NCI-H82 (cell line): ENCODE results near the gene KRTAP10-10.
"Not testable (repeated sequence)": the region's sequence is repeated elsewhere in the genome, so short reads cannot be mapped to it uniquely, and the experiment has no call there.

Experiments used
- DNase-seq: peaks from one replicate; lab custom pipeline; 2025; lab: John Stamatoyannopoulos, UW

Gene KRTAP10-10

DNA sequence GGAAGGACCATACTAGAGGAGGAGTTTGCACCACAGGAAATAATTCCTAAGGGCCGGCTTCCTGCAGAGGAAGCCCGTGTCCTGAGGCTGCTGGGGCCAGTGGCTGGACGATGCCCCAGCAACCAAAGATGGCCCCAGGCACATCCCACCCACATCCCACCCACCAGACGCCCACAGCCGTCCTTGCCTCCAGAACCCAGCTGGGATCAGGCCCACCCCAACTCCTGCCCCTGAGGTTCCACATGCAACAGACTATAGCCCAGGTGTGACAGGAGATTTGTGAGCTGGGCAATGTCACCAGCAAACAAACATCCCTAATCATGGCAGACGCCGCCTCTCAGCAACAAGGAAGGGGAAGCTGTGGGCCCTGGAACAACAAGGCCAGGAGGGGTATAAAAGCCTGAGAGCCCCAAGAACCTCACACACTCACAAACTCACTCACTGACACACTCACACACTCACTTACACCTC is 10.4 kb upstream of the KRTAP10-10 start, which contains the start of gene KRTAP10-9:
KRTAP10-9 (plus strand) TSS at position 421 of the 471 bp plus-strand sequence. CDS start 79 bp downstream, outside the sequence.
- no peak for DNase-seq

DNA sequence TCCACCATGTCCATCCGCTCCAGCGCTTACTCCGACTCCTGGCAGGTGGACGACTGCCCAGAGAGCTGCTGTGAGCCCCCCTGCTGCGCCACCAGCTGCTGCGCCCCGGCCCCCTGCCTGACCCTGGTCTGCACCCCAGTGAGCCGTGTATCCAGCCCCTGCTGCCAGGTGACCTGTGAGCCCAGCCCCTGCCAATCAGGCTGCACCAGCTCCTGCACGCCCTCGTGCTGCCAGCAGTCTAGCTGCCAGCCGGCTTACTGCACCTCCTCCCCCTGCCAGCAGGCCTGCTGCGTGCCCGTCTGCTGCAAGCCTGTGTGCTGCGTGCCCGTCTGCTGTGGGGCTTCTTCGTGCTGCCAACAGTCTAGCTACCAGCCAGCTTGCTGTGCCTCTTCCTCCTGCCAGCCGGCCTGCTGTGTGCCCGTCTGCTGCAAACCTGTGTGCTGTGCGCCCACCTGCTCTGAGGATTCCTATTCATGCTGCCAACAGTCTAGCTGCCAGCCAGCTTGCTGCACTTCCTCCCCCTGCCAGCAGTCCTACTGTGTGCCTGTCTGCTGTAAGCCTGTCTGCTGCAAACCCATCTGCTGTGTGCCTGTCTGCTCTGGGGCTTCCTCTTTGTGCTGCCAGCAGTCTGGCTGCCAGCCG is 9.9 kb upstream of the KRTAP10-10 start:
- DNase-seq = not testable (repeated sequence)

GRCh38 chr21:44627831-44628233 is 9.3 kb upstream of the KRTAP10-10 start:
- not testable (repeated sequence) for DNase-seq

DNA sequence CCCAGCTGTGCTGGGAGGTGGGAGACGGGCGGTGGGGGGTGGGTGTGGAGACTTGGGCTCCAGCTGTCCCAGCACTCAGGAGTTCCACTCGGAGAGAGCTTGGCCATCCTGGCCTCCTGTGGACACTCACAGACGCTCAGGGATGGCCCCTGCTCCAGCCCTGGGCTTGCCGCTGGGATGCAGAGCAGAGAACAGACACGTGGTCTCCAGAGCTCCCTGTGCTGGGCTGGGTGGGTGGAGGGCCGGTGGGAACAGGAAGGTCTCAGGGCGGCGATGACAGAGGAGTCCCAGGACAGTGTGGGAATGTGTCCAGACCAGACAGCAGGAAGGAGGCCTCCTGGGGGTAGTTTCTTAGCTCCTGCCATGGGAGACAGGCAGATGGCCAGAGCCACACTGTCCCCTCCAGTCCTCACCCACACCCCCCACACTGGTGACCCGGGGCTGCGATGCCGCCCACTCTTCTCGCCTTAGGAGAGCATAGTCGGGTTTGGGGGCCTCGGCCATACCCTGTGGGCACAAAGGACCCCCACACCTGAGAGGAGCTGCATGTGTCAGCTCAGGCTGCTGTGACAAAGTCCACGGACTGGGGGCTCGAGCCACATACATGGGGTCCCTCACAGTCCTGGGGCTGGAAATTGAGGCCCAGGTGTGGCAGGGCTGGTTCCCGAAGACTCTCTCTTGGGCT is 8.3 kb upstream of the KRTAP10-10 start:
- no peak for DNase-seq

- DNase-seq = no peak
These were observed 6.7 kb upstream of the KRTAP10-10 start for GRCh38 chr21:44630440-44630839.

GRCh38 chr21:44632067-44632466 is 5.1 kb upstream of the KRTAP10-10 start:
- DNase-seq = no peak

GRCh38 chr21:44636209-44637017 is 743 bp upstream of the KRTAP10-10 start:
- DNase-seq = no peak

- not testable (repeated sequence) for DNase-seq
These were observed 744 bp downstream of the KRTAP10-10 start for GRCh38 chr21:44637851-44638348.

DNA sequence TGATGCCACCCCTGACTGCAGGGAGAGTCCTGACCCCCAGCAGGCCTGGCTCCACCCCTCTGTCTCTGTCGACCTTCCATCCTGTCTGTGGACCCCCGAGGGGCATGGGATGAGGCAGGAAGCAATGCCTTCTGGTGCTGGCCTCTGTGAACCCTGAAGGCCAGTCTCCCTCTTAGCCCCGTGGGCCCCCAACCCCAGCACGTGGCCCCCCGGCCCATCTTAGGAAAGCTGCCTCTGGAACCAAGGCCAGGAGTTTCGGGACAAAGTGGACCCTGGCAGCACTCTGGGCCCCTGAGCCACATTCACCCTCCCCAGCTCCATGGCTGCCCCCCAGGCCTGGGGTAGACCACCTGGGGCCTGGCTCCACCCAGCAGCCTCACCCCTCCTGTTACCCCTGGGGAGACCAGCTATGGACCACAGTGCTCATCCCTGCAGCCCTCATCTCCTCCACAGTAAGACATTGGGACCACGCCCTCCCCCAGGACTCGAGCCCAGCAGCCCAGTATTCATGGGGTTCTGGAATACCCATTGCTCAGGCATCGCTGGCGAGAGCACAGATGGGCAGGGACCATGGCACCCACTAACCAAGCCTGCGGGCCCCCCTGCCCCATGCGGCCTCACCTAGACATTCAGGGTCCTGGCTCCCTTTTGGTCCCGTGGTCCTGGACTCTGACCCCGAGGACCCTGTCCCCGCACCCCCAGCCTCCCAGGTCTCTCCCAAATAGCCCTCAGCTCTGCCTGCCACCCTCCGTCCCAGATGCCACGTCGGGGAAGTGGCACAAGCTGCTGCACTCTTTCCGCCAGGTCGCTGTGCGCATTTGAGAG is 1.6 kb downstream of the KRTAP10-10 start:
- not testable (repeated sequence) for DNase-seq

GRCh38 chr21:44639331-44639655 is 2.1 kb downstream of the KRTAP10-10 start:
- no peak for DNase-seq

DNA sequence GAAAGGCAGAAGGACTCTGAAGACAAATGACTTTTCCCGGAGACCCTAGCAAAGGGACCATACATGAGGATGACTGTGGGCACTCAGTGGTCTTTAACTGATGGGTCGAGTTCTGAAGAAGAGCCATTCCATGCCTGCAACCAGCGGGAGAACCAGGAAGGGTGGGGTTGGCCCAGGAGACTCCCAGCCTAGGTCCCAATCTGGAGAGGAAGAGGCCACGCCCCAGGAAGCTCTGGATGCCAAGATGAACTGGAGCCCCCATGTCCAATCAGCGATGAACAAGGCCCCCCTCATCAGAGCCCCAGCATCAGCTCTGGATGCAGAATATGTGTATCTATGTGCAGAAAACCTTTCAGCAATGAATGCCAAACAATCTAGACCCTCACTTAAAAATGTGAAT is 3.6 kb downstream of the KRTAP10-10 start:
- DNase-seq = no peak

GRCh38 chr21:44643741-44644310 is 6.7 kb downstream of the KRTAP10-10 start:
- DNase-seq = no peak

DNA sequence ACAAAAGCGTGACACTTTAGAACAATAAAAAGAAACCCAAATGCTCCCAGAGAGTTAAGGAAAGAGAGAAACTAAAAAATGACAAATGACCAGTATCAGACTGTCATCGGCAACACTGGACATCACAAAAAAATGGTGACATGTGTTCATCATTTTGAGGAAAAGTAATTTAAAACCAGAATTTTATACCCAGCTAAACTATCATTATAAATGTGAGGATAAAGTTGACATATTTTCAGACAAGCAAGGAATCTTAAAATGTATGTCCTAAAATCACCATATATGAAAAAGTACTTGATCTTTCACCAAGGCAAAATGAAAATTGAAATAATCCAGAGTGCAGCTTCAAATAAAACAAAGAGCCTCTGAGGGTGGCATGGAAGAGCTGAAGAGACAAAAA is 7.7 kb downstream of the KRTAP10-10 start:
- DNase-seq = no peak

DNA sequence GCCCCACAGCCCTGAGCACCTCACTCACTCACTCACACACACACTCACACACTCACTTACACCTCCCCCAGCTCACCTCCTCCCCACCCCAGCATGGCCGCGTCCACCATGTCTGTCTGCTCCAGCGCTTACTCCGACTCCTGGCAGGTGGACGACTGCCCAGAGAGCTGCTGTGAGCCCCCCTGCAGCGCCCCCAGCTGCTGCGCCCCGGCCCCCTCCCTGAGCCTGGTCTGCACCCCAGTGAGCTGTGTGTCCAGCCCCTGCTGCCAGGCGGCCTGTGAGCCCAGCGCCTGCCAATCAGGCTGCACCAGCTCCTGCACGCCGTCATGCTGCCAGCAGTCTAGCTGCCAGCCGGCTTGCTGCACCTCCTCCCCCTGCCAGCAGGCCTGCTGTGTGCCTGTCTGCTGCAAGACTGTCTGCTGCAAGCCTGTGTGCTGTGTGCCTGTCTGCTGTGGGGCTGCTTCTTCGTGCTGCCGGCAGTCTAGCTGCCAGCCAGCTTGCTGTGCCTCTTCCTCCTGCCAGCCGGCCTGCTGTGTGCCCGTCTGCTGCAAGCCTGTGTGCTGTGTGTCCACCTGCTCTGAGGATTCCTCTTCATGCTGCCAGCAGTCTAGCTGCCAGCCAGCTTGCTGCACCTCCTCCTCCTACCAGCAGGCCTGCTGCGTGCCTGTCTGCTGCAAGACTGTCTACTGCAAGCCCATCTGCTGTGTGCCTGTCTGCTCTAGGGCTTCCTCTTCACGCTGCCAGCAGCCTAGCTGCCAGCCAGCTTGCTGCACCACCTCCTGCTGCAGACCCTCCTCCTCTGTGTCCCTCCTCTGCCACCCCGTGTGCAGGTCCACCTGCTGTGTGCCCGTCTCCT is 9.4 kb downstream of the KRTAP10-10 start, which contains the start of gene KRTAP10-11:
KRTAP10-11 (plus strand) TSS at position 49 of the 856 bp plus-strand sequence; CDS start at position 94, 45 bp downstream.
- DNase-seq = not testable (repeated sequence)

DNA sequence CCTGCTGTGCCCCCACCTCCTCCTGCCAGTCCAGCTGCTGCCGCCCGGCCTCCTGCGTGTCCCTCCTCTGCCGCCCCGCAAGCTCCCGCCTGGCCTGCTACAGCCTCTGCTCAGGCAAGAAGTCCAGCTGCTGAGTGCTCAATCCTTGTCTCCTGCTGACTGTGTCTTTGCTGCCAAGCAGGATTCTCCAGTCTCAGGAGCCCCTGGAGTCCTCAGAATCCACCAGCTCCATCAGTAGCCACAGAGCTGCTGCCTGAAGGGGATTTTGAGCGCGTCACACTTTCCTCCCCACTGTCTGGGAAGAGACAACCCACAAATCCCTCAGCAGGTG is 10.0 kb downstream of the KRTAP10-10 start:
- no peak for DNase-seq

GRCh38 chr21:44648557-44649311 is 11.6 kb downstream of the KRTAP10-10 start:
- no peak for DNase-seq

DNA sequence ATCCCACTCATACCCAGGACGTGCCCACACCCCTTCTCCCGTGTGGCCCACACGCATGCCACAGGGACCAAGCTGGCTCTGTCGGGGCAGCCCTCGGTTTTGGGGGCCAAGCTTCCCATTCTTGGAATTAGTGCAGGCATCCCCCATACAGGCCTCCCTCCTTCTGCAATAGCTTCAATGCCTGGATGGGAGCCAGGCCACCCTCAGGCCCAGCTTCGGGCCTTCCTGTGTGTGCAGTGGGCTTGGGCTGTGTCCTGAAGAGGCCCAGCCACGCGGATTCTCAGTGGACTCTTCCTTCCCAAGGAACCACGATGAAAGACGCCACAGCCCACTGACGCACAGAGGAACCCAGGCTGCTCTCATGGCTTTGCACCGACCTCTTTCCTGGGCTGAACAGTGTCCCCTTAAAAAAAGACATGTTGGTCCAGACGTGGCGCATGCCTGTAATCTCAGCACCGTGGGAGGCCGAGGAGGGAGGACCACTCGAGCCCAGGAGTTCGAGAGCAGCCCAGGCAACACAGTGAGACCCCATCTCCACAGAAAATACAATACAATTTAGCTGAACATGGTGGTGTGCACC is 12.5 kb downstream of the KRTAP10-10 start:
- DNase-seq = no peak

DNA sequence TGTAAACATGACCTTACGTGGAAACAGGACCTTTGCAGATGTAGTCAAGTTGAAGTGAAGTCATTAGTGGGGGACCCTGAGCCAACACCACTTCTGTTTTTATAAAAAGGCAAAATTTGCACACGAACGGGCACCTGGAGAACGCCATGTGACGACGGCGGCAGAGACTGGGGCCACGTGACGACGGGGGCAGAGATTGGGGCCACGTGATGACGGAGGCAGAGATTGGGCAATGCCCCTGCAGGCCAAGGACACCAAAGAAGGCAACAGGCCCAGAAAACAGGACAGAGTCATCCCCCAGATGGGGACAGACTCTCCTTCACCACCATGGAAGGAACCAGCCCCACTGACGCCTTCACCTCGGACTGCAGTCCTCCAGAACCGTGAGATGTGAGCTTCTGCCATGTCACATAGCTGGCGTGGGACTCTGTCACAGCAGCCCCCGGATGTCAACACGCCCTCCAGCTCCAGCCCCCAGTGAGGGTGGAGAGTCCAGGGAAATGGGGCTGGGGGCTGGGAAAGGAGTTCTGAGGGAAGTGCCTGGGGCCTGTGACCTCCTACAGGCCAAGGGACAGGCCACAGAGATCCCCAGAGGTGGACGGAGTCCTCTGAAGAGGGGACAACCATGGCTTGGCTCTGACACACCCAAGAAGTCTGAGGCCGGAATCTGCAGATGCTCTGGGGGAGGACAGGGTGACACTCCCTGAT is 13.3 kb downstream of the KRTAP10-10 start:
- DNase-seq = no peak
